WTC11 (cell line): ENCODE data around the gene NCOA1. TPM values are rescaled to one million over a fixed set of nuclear protein-coding genes. Genes with fewer than 3 reads are reported as not detected.

Source experiments
- ATAC-seq: fragments of 200-7000 bp; cut with Tn5 transposase; 2 replicates; pipeline ENCODE4 v1.10.0; 2021; ENCODE audit warnings: mild to moderate bottlenecking, moderate library complexity
- CTCF ChIA-PET: fragments of 300-600 bp; sonication (Branson Sonifier 250); formaldehyde crosslinking; loops from one replicate; lab custom pipeline; 2021; ENCODE audit warnings: antibody characterized with exemption; lab: Charles Lee
- POLR2A ChIA-PET: fragments of 350-600 bp; sonication (Branson Sonifier 250); formaldehyde crosslinking; loops from one replicate; lab custom pipeline; 2021; ENCODE audit warnings: antibody characterized with exemption; lab: Charles Lee
- DNase-seq: peaks from one replicate; pipeline ENCODE4 v3.0.0; 2021; ENCODE audit warnings: low spot score
- H3K27ac Mint-ChIP-seq: 2 replicates; pipeline ENCODE4 v1.8.0; 2021; ENCODE audit warnings: mixed read lengths
- H3K27me3 Mint-ChIP-seq: 2 replicates; pipeline ENCODE4 v1.8.0; 2021; ENCODE audit warnings: low read depth, mild to moderate bottlenecking, moderate library complexity, mixed read lengths
- H3K36me3 Mint-ChIP-seq: 2 replicates; pipeline ENCODE4 v1.8.0; 2021; ENCODE audit warnings: mixed read lengths
- H3K4me1 Mint-ChIP-seq: 2 replicates; pipeline ENCODE4 v1.8.0; 2022; ENCODE audit warnings: mixed read lengths
- H3K4me3 Mint-ChIP-seq: 2 replicates; pipeline ENCODE4 v1.8.0; 2021; ENCODE audit warnings: mild to moderate bottlenecking, moderate library complexity, mixed read lengths
- H3K9me3 Mint-ChIP-seq: 2 replicates; pipeline ENCODE4 v1.8.0; 2021; ENCODE audit warnings: mixed read lengths
- ESRRA ChIP-seq: sonication (generic); formaldehyde crosslinking; IDR thresholded peaks from 2 replicates; pipeline ENCODE4 v1.8.1; 2022; ENCODE audit warnings: mild to moderate bottlenecking, missing genetic modification reagents, borderline replicate concordance
- FOXJ3 ChIP-seq: sonication (generic); formaldehyde crosslinking; IDR thresholded peaks from 2 replicates; pipeline ENCODE4 v1.9.0; 2021; ENCODE audit warnings: missing genetic modification reagents, mild to moderate bottlenecking, borderline replicate concordance
- GTF2I ChIP-seq: fragments of 250-450 bp; sonication (Bioruptor Pico); conservative IDR thresholded peaks from 2 replicates; pipeline ENCODE4 v1.4.0; 2021; ENCODE audit warnings: mild to moderate bottlenecking
- JAZF1 ChIP-seq: fragments of 250-450 bp; sonication (Bioruptor Pico); IDR thresholded peaks from 2 replicates; pipeline ENCODE4 v1.9.0; 2021; ENCODE audit warnings: moderate library complexity, mild to moderate bottlenecking, inconsistent platforms
- JUN ChIP-seq: sonication (generic); formaldehyde crosslinking; IDR thresholded peaks from 2 replicates; pipeline ENCODE4 v1.8.0; 2023; ENCODE audit warnings: mild to moderate bottlenecking, missing genetic modification reagents
- NR2C2 ChIP-seq: sonication (generic); formaldehyde crosslinking; IDR thresholded peaks from 2 replicates; pipeline ENCODE4 v1.8.0; 2022; ENCODE audit warnings: mild to moderate bottlenecking, missing genetic modification reagents
- NR3C1 ChIP-seq: sonication (generic); formaldehyde crosslinking; conservative IDR thresholded peaks from 2 replicates; pipeline ENCODE4 v1.8.1; 2023; ENCODE audit warnings: low read depth, mild to moderate bottlenecking, missing genetic modification reagents
- RELA ChIP-seq: sonication (generic); formaldehyde crosslinking; IDR thresholded peaks from 2 replicates; pipeline ENCODE4 v1.8.1; 2022; ENCODE audit warnings: missing genetic modification reagents, mild to moderate bottlenecking, borderline replicate concordance
- RORB ChIP-seq: fragments of 250-450 bp; sonication (Bioruptor Pico); IDR thresholded peaks from 2 replicates; pipeline ENCODE4 v1.9.0; 2021; ENCODE audit warnings: mild to moderate bottlenecking
- TP53 ChIP-seq: sonication (generic); formaldehyde crosslinking; IDR thresholded peaks from 2 replicates; pipeline ENCODE4 v1.8.1; 2023; ENCODE audit warnings: mild to moderate bottlenecking, missing genetic modification reagents
- USF1 ChIP-seq: sonication (generic); formaldehyde crosslinking; IDR thresholded peaks from 2 replicates; pipeline ENCODE4 v1.8.0; 2022; ENCODE audit warnings: mild to moderate bottlenecking, missing genetic modification reagents
- USF2 ChIP-seq: sonication (generic); formaldehyde crosslinking; IDR thresholded peaks from 2 replicates; pipeline ENCODE4 v1.8.1; 2023; ENCODE audit warnings: mild to moderate bottlenecking, missing genetic modification reagents, moderate library complexity
- ZNF121 ChIP-seq: sonication (generic); formaldehyde crosslinking; IDR thresholded peaks from 2 replicates; pipeline ENCODE4 v1.8.0; 2023; ENCODE audit warnings: missing genetic modification reagents
- ZNF263 ChIP-seq: sonication (generic); formaldehyde crosslinking; IDR thresholded peaks from 2 replicates; pipeline ENCODE4 v1.8.1; 2022; ENCODE audit warnings: low read depth, mild to moderate bottlenecking, moderate library complexity, missing genetic modification reagents
- ZNF281 ChIP-seq: sonication (generic); formaldehyde crosslinking; IDR thresholded peaks from 2 replicates; pipeline ENCODE4 v1.8.0; 2023; ENCODE audit warnings: mild to moderate bottlenecking, missing genetic modification reagents
- ZNF423 ChIP-seq: fragments of 250-450 bp; sonication (Bioruptor Pico); IDR thresholded peaks from 2 replicates; pipeline ENCODE4 v2.1.2; 2022; ENCODE audit warnings: mild to moderate bottlenecking, moderate library complexity
- total RNA-seq: library from RNA; stranded (reverse); gene quantifications from 3 replicates; pipeline ENCODE4 v1.2.3, GENCODE V29; 2021
- TF ChIP-seq, protein P1 (sequence below): sonication (generic); formaldehyde crosslinking; IDR thresholded peaks from 2 replicates; pipeline ENCODE4 v1.8.1; 2022; ENCODE audit warnings: low read depth, mild to moderate bottlenecking, moderate library complexity, missing genetic modification reagents, borderline replicate concordance

Gene NCOA1
- total RNA-seq, 1 experiment from 2014 or later, result 16.9 TPM

- ATAC-seq (no peak), DNase-seq (no peak)
- ChIA-PET POLR2A (no interaction called here), CTCF (no interaction called here)
- Mint-ChIP-seq H3K27ac (peak overlapping the region; percentile 70; the same call in 1 of the 2 replicates), H3K9me3 (no peaks in the 10 kb centered on the region), H3K4me3 (no peak overlapping the region), H3K4me1 (peaks cover 4% of the 10 kb centered on the region), H3K36me3 (no peaks in the 10 kb centered on the region), H3K27me3 (no peaks in the 10 kb centered on the region)
- no peak for TF ChIP-seq ZNF281 (CRISPR knock-in tag)
- TF ChIP-seq JAZF1, result no peak
- TF ChIP-seq TP53 (CRISPR knock-in tag), result no peak
- no peak for TF ChIP-seq ESRRA (CRISPR knock-in tag)
- TF ChIP-seq RORB (CRISPR knock-in tag), result no peak
- TF ChIP-seq GTF2I, result no peak
- TF ChIP-seq ZNF423 (CRISPR knock-in tag), result no peak
- TF ChIP-seq FOXJ3, result no peak
- no peak for TF ChIP-seq NR2C2
- TF ChIP-seq ZNF263 (CRISPR knock-in tag), result no peak
- TF ChIP-seq ZNF121 (CRISPR knock-in tag), result no peak
- TF ChIP-seq USF2 (CRISPR knock-in tag), result no peak
- no peak for TF ChIP-seq NR3C1
- TF ChIP-seq, protein P1, sequence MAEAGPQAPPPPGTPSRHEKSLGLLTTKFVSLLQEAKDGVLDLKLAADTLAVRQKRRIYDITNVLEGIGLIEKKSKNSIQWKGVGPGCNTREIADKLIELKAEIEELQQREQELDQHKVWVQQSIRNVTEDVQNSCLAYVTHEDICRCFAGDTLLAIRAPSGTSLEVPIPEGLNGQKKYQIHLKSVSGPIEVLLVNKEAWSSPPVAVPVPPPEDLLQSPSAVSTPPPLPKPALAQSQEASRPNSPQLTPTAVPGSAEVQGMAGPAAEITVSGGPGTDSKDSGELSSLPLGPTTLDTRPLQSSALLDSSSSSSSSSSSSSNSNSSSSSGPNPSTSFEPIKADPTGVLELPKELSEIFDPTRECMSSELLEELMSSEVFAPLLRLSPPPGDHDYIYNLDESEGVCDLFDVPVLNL (CRISPR knock-in tag), result no peak
Observed at GRCh38 chr2:24658531-24659202, 167.6 kb downstream of the NCOA1 start.

DNA sequence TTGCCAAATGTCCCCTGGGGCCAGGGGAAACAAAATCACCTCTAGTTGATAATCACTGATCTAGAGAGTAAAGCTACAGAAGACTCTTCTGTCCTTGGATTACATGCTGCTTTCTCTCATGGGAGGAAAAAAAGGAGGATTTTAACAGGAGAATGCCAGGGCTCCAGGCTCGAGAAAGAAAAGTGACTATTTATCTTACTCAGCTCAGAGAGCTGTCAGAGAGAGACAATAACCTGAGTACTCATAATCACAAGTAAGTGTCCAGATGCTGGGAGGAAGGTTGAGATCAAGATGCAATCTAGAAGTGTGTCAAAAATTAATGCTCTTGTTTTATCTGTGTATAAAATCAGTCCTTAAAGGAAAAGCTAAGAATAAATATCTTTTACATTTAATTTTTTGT, 168.8 kb downstream of the NCOA1 start:
- Mint-ChIP-seq H3K9me3 (no peaks in the 10 kb centered on the region), H3K27ac (no peak overlapping the region), H3K27me3 (no peaks in the 10 kb centered on the region), H3K4me3 (no peak overlapping the region), H3K36me3 (no peaks in the 10 kb centered on the region), H3K4me1 (peaks cover 4% of the 10 kb centered on the region)
- POLR2A ChIA-PET, result no interaction called here
- CTCF ChIA-PET, result no interaction called here
- ATAC-seq (no peak), DNase-seq (no peak)
- TF ChIP-seq USF1 (CRISPR knock-in tag) (no peak), ZNF281 (CRISPR knock-in tag) (no peak), JUN (CRISPR knock-in tag) (no peak), FOXJ3 (no peak), RELA (no peak)
